ENCODE data around the gene ACBD5.
"Not testable (repeated sequence)": the region's sequence is repeated elsewhere in the genome, so short reads cannot be mapped to it uniquely, and the experiment has no call there.

The ACBD5 gene, protein sequence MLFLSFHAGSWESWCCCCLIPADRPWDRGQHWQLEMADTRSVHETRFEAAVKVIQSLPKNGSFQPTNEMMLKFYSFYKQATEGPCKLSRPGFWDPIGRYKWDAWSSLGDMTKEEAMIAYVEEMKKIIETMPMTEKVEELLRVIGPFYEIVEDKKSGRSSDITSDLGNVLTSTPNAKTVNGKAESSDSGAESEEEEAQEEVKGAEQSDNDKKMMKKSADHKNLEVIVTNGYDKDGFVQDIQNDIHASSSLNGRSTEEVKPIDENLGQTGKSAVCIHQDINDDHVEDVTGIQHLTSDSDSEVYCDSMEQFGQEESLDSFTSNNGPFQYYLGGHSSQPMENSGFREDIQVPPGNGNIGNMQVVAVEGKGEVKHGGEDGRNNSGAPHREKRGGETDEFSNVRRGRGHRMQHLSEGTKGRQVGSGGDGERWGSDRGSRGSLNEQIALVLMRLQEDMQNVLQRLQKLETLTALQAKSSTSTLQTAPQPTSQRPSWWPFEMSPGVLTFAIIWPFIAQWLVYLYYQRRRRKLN

DNA sequence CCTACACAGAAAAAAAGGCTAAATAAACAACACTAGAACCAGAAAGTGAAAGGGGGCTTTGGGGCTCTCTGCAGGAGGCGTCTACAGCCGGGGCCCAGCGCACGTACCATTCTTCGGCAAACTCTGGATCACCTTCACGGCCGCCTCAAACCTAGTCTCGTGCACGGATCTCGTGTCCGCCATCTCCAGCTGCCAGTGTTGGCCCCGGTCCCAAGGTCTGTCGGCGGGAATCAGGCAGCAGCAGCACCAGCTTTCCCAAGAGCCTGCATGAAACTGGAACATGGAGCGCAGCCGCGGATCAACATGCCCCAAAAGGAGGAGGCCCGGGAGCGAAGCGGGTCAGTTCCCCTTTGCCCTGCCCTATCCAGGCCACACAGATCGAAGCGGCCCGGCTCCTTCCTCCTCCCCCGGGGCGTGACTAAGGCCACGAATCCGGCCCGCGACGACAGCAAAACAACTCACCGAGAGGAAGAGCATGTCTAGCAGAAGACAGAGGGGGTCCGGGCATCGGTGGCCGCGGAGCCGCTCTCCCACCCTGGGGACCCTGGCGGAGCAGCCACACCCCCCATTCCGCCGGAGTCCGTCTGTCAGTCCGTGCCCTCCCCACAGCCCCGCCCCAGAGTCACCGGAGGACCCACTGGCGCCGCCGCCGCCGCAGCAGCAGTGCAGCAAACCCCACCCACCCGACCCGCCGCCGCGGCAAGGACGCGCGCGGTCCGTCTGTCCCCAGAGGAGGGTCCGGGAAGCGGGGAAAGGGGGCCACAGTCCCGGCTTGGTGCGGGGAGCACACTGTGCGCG is at the start of gene ACBD5:
Gene ACBD5, minus strand, starts transcription at position 586 of the 798 bp plus-strand sequence. Its CDS starts 109 bp downstream, at position 477.
- peak in 1 of 2 experiments; percentile 11 for DNase-seq

DNA sequence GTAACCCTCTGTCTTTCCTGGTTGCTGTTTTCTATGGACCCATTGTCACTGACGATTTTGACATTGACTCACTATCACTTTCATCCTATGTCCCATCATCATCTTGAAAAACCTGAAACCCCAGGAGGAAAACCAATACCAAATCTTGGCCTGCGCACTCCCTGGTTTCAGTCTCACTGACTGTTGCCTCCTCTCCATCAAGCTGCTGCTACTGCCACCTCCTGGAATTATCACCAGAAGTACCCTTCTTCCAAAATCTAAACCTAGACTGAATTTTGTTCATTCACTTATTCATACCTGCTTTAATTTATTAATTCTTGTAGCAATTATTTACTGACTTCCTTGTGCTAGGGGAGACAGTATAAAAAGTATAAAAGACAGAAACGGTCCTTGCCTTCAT is 44.5 kb upstream of the ACBD5 start:
- DNase-seq: no peak

- DNase-seq: no peak
These were observed 36.0 kb upstream of the ACBD5 start for GRCh38 chr10:27276581-27276980.

DNA sequence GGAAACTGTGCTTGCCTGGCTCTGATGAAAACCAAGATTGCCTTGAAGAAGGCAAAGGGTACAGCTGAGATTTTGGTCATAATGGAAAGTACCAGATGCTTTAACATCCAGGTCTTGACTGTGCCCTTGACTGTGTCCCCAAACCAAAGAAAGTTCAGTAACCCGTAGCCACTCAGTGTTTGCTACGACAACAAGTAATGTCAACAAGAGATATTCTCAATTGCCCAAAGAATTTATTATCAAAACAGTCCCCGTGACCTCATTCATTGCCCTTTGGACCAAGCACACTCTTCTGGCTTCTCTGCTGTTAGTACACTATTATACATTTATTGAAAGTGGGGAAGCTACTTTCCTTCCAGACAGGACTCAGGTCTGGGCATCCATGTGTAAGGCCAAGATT is 25.4 kb upstream of the ACBD5 start:
- DNase-seq: not testable (repeated sequence)

GRCh38 chr10:27262788-27263187 is 22.2 kb upstream of the ACBD5 start:
- not testable (repeated sequence) for DNase-seq

DNA sequence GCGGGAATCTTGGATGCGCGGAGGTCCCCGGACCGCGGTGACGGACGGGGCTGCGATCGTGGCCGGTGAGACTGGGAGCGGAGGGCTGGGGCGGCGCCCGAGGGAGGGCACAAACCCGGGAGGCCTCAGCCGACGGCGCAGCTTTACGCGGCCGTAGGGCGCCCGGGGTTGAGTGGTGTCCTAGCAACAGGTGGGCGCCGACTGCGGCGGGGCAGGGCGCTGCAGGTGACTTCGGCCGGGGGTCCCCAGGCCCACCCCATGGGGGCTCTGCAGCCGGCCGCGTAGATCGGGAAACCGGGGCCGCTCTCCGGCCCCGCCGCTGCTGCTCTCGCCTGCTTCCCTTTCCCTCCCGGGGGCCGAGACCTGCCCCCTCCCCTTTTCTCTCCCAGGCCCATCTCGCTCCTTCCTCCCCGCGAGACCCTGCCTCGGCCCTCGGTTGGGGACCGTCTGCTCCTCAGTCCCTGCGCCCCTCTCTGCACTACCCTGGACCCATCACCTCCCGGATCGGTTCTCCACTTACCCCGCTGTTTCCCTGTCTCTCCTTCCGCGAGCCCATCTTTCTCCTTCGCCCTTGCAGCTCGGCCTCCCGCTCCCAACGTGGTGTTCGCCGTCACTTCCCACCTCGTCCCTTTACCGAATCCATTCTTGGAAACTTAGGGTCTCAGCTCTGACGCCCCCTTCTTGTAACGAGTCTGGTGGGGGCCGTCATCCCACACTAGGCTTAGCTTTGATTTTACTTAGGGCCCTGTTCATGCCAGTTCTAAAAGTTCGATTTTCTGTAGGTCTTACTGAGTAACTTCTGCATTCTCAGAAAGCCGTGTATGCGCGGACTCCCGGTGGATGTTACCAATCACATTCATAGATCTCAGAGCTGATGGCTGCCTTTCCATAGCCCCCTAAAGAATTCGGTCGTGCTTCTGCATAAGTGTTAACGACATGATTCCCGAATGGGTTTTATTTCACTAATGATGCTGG is 18.5 kb upstream of the ACBD5 start:
- DNase-seq: no peak

DNA sequence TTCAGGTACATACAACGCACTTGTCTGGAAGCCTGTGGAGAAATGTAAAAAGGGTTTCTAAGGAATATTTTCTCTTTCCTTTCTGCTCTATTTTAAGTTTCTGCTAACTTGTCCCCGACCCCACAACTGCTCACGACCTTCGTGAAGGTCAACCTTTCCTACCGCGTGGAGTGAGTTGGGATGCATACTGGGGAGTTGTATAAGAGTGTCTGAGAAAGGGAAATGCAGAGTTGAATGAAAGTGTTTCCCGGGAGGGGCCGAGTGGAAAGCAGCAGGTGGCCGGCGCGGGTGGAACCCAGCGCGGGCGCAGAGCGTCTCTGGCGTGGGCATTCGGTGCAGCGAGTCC is 17.9 kb upstream of the ACBD5 start:
- DNase-seq: no peak

- DNase-seq: no peak
These were observed 15.9 kb upstream of the ACBD5 start for GRCh38 chr10:27256299-27257189.

GRCh38 chr10:27253576-27253975 is 13.0 kb upstream of the ACBD5 start:
- DNase-seq: no peak

- DNase-seq: no peak
These were observed 11.8 kb upstream of the ACBD5 start for GRCh38 chr10:27252267-27253000.

- no peak for DNase-seq
These were observed 11.0 kb upstream of the ACBD5 start for GRCh38 chr10:27251554-27251953.

- no peak for DNase-seq
These were observed 7.6 kb upstream of the ACBD5 start for GRCh38 chr10:27248215-27248614.

- DNase-seq: no peak
These were observed 6.8 kb upstream of the ACBD5 start for GRCh38 chr10:27247441-27247840.

DNA sequence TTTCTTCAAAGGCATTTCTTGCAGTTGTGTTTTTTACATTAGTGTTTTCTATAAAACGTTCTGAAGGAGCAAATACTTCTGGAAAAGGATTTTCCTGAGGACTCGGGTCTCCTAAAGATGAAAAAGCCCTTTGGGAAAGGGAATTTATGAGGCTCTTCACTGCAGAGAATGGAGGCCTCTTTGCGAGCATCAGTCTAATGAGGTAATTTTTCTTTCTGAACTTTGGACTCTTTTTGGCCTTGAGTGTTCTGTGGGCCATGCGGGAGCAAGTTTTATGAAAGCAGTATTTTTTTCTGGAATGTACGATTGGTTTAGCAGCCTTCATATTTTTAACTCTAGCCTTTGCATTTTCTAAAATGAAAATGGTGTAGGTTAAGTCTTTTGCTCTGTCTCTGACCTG is 6.4 kb upstream of the ACBD5 start:
- DNase-seq: no peak

- no peak for DNase-seq
These were observed 5.2 kb upstream of the ACBD5 start for GRCh38 chr10:27245836-27246235.

DNA sequence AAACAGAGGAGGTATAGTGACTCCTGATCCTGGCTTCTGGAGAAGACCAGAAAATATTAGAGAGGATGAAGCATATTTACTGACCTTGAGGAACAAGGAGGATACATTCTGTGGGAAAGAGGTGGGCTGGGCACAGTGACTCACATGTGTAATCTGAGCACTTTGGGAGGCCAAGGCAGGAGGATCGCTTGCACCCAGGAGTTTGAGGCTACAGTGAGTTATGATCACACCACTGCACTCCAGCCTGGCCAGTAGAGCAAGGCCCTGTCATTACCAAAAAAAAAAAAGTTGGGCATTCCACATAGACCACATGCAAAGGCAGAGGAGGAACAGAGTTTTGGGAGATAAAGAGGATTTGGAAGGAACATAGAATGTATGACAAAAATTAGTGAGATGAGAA is 4.4 kb upstream of the ACBD5 start:
- DNase-seq: no peak

DNA sequence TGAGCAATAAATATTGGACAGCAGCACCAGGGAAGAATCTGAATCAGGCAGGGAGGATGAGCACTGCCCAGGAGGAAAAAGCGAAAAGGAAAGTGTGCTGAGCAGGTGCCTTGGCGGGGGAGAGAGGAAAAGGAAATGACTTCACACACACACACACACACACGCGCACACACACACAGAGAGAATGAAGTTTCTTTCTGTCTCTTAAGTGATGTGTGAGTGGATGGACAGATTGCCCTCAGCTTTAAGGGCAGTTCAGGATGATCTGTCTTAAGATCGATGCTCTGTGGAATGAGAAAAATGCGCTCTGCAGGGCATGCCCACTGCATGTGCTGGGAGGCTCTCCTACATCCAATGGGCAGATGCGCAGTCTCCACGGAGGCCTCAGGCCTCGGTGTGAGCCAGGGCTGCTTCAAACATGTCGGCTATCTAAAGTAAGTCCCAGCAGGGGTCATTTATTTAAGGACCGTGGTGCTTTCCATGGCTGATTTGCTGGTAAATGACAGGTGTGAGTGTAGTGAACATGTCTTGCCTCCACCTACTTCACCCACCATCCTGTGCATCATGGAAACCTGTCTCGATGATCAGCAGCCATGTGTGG is 2.5 kb upstream of the ACBD5 start:
- peak; percentile 22 to 56 for DNase-seq

DNA sequence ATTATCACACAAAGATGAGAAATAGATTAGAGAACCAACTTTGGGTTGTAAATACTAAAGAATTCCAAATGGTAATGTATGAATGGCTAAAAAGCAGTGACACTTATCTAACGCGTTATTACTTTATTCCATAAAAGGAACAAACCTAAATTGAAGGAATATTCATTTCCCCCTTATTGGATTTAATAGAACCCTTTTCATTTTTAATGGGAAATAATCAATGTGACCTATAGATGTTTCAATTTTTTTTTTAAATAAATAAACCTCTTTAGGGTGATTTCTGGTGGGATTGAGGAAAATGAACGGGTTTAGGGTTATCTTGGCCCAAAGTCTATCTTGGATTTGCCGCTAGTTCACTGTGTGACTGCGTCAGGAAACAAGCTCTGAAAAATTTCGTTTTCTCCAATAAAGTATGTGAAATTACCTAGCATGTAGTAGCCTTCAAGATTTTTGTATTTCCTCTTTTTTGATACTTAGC is 1.9 kb upstream of the ACBD5 start:
- DNase-seq: no peak

DNA sequence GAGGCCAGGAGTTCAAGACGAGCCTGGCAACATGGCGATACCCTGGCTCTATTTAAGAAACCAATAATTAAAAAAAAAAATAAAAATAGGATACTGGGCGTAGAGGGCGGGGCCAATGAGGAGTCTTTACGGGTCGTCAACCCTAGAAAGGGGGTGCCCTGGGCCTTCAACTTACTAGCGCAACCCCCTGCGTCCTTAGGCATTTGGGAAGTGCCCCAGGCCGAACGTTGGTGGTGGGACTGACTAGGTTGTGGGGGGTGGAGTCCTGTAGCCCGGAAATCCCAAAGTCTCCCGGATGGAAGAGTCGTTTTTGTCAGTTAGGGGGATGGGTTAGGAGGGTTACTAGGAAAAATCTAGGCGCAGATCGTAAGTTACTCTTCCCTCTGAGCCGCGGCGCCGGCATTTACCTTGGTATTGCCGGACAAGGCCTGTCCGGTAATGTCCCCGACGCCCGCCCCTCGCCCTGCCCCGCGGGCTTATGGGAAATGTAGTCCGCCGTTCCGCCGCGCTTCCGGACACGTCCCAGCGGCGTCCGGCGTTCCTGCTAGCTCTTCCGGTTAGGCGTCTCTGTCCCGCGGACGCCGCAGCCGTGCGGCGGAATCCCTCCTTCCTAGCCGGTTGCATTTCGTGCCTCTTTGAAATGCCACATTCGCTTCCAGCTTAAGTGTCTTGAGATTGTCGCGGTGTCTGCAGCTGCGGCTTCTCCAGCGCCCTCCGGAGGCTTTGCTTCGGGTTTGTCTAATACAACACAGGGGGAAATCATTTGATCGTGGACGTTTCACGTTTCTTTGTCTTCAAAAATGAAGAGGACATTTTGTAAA is 1.3 kb upstream of the ACBD5 start:
- DNase-seq: peak in 1 of 2 experiments; percentile 60

All from cerebellar nuclear complex (tissue), 1 donor.